GM12891 (cell line): Measurements from ENCODE around the gene TMEM273.
A peak's percentile ranks its signal among the peaks of the same experiment; 100 is the strongest.

ENCODE experiments used
- DNase-seq: peaks from one replicate; pipeline ENCODE4 v3.0.0; 2011; ENCODE audit warnings: low spot score; ENCODE audit not compliant: insufficient read length
- FAIRE-seq: peaks from 2 replicates; lab custom pipeline; 2011; peaks lifted over from hg19 to GRCh38; lab: Jason Lieb, UNC
- PAX5 ChIP-seq: IDR thresholded peaks from 2 replicates; pipeline ENCODE4 v1.6.1; 2011; ENCODE audit warnings: low read length, moderate library complexity, mild to moderate bottlenecking; ENCODE audit not compliant: insufficient read depth, severe bottlenecking
- POLR2A ChIP-seq: IDR thresholded peaks from 2 replicates; pipeline ENCODE4 v1.6.1; 2011; ENCODE audit warnings: low read depth, low read length, control low read depth
- POLR2AphosphoS5 ChIP-seq: IDR thresholded peaks from 2 replicates; pipeline ENCODE4 v1.6.1; 2011; ENCODE audit warnings: low read depth, low read length, control low read depth
- POU2F2 ChIP-seq: IDR thresholded peaks from 2 replicates; pipeline ENCODE4 v1.6.1; 2011; ENCODE audit warnings: low read depth, mild to moderate bottlenecking, control low read depth, low read length, moderate library complexity
- SPI1 ChIP-seq: IDR thresholded peaks from 2 replicates; pipeline ENCODE4 v1.6.1; 2011; ENCODE audit warnings: low read depth, low read length, control low read depth
- TAF1 ChIP-seq: IDR thresholded peaks from 2 replicates; pipeline ENCODE4 v1.6.1; 2011; ENCODE audit warnings: low read depth, low read length, control low read depth

The TMEM273 gene

DNA sequence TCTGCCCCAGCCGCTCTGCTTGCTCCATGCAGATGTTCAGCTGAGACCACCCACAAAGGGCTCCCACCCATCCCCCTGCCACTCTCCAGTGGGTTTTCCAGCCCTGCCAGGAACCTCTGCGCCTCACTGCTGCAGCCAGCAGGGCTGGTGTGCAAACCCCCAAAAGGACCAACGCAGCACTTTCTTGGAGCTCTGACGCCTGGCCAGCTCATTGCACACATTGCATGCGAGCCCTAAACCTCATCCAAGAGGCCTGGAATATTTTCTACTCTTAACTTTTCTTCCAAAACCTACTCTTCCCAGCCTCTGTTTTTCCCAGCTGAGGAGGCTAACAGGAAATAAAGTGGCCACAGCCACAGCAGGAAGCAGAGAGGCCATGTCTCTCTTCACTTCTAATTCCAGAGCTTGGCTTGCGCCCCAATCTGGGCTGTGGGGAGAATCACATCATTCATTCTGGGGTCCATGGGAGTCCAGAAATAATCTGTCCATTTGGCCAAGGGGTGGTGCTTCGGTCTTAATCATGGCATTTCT is 49.8 kb downstream of the TMEM273 start:
- DNase-seq = no peak
- no peak for FAIRE-seq
- TF ChIP-seq TAF1 (no peak), POU2F2 (no peak), POLR2A (no peak)

GRCh38 chr10:49136525-49136924 is 51.7 kb downstream of the TMEM273 start:
- TF ChIP-seq PAX5 = no peak
- no peak for TF ChIP-seq TAF1
- TF ChIP-seq POLR2A = no peak
- no peak for TF ChIP-seq POLR2AphosphoS5
- no peak for TF ChIP-seq POU2F2
- no peak for TF ChIP-seq SPI1
- FAIRE-seq (no peak), DNase-seq (no peak)

DNA sequence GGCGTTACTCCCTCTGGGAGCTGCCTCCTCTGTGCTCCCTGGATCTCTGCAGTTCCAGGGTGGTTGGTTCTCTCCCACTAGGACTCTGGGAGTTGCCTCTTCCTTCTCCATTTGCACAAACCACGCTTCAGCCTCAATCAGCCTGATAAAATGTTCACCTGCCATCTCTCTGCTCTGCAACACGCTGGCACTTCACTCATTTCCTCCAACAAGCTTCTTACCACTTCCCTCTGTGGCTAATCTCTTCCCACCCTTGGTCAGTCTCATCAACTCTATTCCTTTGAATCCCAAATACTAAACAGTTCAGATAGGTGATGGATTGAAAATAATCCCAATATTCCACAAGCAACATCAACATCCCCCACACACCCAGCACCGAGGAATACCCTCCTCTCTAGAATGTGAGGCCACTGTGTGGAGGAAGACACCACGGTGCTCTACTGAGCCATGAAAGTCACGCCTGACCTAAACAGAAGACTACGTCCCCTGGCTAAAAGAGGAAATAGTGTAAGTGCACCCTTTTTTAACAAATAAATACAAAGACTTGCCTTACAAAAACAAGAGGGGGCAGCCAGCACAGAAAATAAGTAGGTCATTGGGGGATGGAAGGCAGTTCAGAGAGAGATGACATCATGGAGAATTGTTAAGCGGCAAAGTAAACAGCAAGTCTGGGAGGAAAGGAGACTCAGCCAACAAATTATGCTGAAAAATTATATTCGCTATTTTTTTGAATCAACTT is 52.4 kb downstream of the TMEM273 start:
- TF ChIP-seq TAF1 (no peak), SPI1 (0 out of 2 replicates have a peak, but pooled peaks have one; percentile 4)
- DNase-seq = no peak
- FAIRE-seq = peak; percentile 75

DNA sequence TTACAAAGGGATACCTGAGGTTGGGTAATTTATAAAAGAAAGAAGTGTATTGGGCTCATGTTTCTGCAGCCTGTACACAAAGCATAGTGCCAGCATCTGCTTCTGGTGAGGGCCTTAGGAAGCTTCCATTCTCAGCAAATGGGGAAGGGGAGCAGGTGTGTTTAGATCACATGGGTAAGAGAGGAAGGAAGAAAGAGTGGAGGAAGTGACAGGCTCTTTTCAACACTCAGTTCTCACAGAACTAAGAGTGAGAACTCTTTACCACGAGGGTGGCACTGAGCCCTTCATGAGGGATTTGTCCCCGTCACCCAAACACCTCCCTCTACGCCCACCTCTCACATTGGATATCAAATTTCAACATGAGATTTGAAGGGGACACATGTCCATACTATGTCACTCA is 53.9 kb downstream of the TMEM273 start:
- FAIRE-seq (peak; percentile 50), DNase-seq (no peak)
- TF ChIP-seq POLR2A (no peak), POU2F2 (no peak), PAX5 (no peak), POLR2AphosphoS5 (no peak), SPI1 (no peak), TAF1 (no peak)

DNA sequence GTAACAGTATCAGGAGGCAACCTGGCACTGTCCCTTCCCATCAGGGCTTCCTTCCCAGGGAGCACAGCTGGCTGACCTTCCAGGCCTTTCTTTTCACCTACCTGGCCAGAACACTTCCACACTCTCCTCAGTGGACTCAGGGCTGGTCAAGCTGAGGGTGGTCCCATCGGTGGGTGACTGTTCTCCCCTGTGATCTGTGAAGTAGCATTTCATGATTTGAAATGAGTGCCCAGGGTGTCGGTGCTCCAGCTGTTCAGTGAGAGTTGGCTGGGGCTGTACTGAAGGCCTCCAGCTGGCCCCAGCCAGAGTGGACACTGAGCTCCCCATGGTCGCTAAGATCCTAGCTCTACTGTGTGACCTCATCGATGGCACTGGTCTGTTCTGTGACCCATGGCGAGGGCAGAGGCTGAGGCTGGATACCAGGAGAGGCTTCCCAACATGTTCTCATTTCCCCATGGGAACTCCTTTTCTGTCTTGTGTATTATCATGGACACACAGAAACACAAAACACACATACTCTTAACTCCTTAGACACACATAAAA is 54.4 kb downstream of the TMEM273 start, which contains the start of gene FAM170B:
FAM170B (minus strand) TSS at position 316 of the 543 bp plus-strand sequence; CDS start at position 213, 103 bp downstream.
- TF ChIP-seq POU2F2 (no peak), SPI1 (no peak), TAF1 (no peak), POLR2AphosphoS5 (no peak), POLR2A (no peak)
- FAIRE-seq = no peak
- DNase-seq = no peak

DNA sequence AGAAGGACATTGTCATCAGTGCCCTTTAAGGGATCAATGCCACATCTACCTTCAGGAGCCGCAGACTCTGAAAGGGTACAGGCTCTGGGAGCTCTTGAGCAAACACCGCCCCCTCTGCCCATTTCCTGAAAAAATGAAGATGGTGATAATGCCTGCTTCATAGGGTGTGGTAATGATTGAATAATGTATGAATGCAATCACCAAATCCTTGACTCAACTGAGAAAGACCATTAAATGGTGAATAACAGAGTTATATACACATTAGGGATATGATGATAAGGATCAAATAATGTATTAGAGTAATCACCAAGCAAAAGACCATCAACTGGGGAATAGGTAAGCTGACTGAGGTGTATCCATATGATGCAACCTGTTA is 55.8 kb downstream of the TMEM273 start:
- TF ChIP-seq POLR2AphosphoS5 (no peak), SPI1 (no peak), POU2F2 (no peak), PAX5 (no peak), TAF1 (no peak), POLR2A (no peak)
- DNase-seq (no peak), FAIRE-seq (no peak)

DNA sequence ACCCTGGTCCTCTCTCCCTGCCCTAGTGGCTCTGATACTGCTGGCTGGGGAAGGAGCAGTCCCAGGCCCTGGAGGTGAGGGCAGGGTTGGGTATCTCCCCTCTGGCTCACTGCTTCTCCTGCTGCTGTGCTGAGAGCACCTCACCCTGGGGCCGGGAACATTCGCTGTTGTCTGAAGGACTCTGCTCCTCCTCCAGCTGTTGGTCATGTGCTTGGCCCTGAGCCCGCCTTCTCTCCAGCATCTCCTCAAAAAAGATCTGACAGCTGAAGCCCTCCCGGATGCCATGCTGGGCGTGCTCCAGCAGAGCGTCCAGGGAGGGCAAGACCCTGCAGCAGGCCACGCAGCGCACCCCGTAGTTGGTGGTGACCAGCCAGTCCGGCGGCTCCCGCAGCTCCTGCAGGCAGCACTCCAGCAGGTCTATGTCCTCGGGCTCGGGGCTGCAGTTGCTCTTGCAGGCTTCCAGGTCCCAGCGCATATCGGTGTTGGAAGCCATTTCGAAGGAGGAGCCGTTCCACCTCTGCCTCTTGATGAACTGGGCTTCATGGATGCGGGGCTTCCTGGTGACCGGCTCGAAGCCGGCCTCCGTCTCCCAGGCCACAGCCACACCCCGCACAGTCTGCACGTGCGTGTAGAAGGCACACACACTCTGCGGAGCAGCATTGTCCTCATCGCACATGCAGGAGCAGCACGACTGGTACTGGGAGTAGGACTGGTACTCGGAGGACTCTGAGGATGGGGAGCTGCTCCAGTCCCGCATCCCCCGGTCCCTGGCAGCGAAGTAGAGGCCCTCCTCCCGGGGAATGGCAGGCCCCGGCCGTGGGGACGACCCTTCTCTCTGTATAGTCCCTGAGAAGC is 56.5 kb downstream of the TMEM273 start:
- TF ChIP-seq SPI1 (no peak), TAF1 (no peak), POU2F2 (no peak)
- FAIRE-seq = no peak

DNA sequence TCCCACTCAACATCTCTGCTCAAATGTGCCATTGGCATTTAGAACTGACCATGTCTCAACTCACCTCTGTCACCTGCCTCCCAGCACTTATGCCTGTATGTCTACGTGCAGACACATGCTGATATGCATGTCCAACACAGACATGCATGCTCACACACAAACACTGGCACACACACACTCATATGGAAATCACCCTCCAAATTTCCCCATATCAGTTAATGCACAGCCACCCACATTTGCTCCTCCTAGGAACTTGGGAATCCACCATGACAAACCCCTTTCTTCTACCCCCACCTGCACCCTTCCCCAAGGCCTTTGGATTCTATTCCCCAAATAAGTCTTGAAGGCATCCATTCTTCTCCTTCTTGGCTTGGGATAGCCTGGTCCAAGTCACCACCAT is 58.8 kb downstream of the TMEM273 start:
- FAIRE-seq = no peak
- TF ChIP-seq POLR2A (no peak), POU2F2 (no peak), TAF1 (no peak), PAX5 (no peak)
- no peak for DNase-seq

More for the DNA sequence above, 56.5 kb downstream of the TMEM273 start:
- DNase-seq = no peak

GRCh38 chr10:49128854-49129253 is 59.3 kb downstream of the TMEM273 start:
- no peak for TF ChIP-seq TAF1
- no peak for TF ChIP-seq POLR2AphosphoS5
- no peak for TF ChIP-seq PAX5
- no peak for TF ChIP-seq POU2F2
- no peak for TF ChIP-seq SPI1
- no peak for DNase-seq
- FAIRE-seq = no peak
